ENCODE results near the gene ZBTB9. TPM values are rescaled to one million over a fixed set of nuclear protein-coding genes. Genes with fewer than 3 reads are reported as not detected.
A peak's percentile ranks its signal among the peaks of the same experiment; 100 is the strongest.

Gene ZBTB9
- total and polyA plus RNA-seq, 2 experiments from 2014 or later, result 5.0 to 5.1 TPM

GRCh38 chr6:33430991-33431879 lies 23.1 kb upstream of the ZBTB9 start:
- peaks cover 48% of the 10 kb centered on the region for H3K79me2 ChIP-seq
- no peaks in the 10 kb centered on the region for H4K20me1 ChIP-seq (ENCODE audit: insufficient read depth, poor library complexity, severe bottlenecking)
- WGBS (ENCODE audit: low lambda C conversion rate, missing lambda C conversion rate), result 9% methylated on average over 10 of the region's 12 CpGs
- H3K27ac ChIP-seq, result peak overlapping the region; percentile 34
- peak; percentile 78 for DNase-seq (ENCODE audit: low spot score)
- TF ChIP-seq EZH2phosphoT487 (IDR thresholded peaks at IDR 0.05; ENCODE audit: low read depth, severe bottlenecking, unreplicated experiment), result no peak
- no peak for TF ChIP-seq EZH2 (IDR thresholded peaks at IDR 0.05; ENCODE audit: borderline replicate concordance)
- TF ChIP-seq, protein P1, sequence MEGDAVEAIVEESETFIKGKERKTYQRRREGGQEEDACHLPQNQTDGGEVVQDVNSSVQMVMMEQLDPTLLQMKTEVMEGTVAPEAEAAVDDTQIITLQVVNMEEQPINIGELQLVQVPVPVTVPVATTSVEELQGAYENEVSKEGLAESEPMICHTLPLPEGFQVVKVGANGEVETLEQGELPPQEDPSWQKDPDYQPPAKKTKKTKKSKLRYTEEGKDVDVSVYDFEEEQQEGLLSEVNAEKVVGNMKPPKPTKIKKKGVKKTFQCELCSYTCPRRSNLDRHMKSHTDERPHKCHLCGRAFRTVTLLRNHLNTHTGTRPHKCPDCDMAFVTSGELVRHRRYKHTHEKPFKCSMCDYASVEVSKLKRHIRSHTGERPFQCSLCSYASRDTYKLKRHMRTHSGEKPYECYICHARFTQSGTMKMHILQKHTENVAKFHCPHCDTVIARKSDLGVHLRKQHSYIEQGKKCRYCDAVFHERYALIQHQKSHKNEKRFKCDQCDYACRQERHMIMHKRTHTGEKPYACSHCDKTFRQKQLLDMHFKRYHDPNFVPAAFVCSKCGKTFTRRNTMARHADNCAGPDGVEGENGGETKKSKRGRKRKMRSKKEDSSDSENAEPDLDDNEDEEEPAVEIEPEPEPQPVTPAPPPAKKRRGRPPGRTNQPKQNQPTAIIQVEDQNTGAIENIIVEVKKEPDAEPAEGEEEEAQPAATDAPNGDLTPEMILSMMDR (IDR thresholded peaks at IDR 0.05; ENCODE audit: poor library complexity), result no peak
- H3K4me2 ChIP-seq, result peak overlapping the region; percentile 55
- H2AFZ ChIP-seq, result no peak overlapping the region
- peaks cover 43% of the 10 kb centered on the region for H3K4me1 ChIP-seq (ENCODE audit: insufficient read depth)
- no peaks in the 10 kb centered on the region for H3K9me3 ChIP-seq (ENCODE audit: low read depth)
- no peaks in the 10 kb centered on the region for H3K27me3 ChIP-seq
- H3K36me3 ChIP-seq (replicated peaks; ENCODE audit: insufficient read depth, low read depth), result no peaks in the 10 kb centered on the region
- H3K9me2 ChIP-seq (replicated peaks; ENCODE audit: insufficient read depth), result no peaks in the 10 kb centered on the region
- H3K4me3 ChIP-seq, result no peak overlapping the region

DNA sequence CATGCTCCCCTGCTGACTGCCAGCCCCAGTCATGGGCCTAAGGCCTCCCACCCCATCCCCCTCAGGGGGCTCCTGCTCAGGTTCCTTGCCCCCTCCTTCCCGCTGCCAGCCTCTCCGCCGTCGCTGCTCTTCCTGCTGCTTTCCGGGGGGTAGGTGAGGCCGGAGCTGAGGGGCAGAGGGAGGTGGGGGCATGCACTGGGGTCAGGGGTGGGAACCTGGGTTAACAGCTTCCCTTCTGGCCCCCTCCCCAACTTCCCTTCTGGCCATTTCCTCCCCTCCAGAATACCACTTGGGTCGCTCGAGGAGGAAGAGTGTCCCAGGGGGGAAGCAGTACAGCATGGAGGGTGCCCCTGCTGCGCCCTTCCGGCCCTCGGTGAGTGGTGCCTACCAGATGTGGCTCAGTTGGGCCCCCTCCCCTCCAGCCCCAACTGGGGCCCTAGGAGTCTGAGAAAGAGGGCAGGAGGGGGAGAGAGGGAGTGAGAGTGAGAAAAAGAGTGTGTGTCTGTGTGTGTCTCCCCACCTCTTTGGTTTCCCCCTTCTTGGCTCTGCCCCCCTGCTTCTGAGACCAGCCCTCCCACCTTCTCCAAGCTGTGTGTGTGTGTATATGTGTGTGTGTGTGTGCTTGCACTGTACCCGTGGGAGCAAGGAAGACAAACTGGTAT lies 22.4 kb upstream of the ZBTB9 start:
- WGBS (ENCODE audit: low lambda C conversion rate, missing lambda C conversion rate), result 56% methylated on average over 9 of the region's 12 CpGs
- no peak overlapping the region for H3K27ac ChIP-seq
- no peaks in the 10 kb centered on the region for H3K36me3 ChIP-seq (replicated peaks; ENCODE audit: insufficient read depth, low read depth)
- H3K4me1 ChIP-seq (ENCODE audit: insufficient read depth), result peaks cover 38% of the 10 kb centered on the region
- no peak for DNase-seq (ENCODE audit: low spot score)
- TF ChIP-seq EZH2 (IDR thresholded peaks at IDR 0.05; ENCODE audit: borderline replicate concordance), result no peak
- TF ChIP-seq, protein P1 (IDR thresholded peaks at IDR 0.05; ENCODE audit: poor library complexity), result no peak
- TF ChIP-seq EZH2phosphoT487 (IDR thresholded peaks at IDR 0.05; ENCODE audit: low read depth, severe bottlenecking, unreplicated experiment), result no peak
- no peak overlapping the region for H3K4me3 ChIP-seq
- no peaks in the 10 kb centered on the region for H3K9me3 ChIP-seq (ENCODE audit: low read depth)
- H4K20me1 ChIP-seq (ENCODE audit: insufficient read depth, poor library complexity, severe bottlenecking), result no peaks in the 10 kb centered on the region
- peaks cover 43% of the 10 kb centered on the region for H3K79me2 ChIP-seq
- no peaks in the 10 kb centered on the region for H3K9me2 ChIP-seq (replicated peaks; ENCODE audit: insufficient read depth)
- H2AFZ ChIP-seq, result no peak overlapping the region
- H3K4me2 ChIP-seq, result peak overlapping the region; percentile 55
- H3K27me3 ChIP-seq, result no peaks in the 10 kb centered on the region

- no peak overlapping the region for H3K27ac ChIP-seq
Observed at GRCh38 chr6:33432546-33432945, 21.8 kb upstream of the ZBTB9 start.

More at GRCh38 chr6:33432546-33432945, 21.8 kb upstream of the ZBTB9 start:
- 67% methylated on average over 10 of the region's 10 CpGs for WGBS (ENCODE audit: low lambda C conversion rate, missing lambda C conversion rate)
- Histone ChIP-seq H3K9me3 (ENCODE audit: low read depth) (no peaks in the 10 kb centered on the region), H4K20me1 (ENCODE audit: insufficient read depth, poor library complexity, severe bottlenecking) (no peaks in the 10 kb centered on the region), H3K9me2 (replicated peaks; ENCODE audit: insufficient read depth) (no peaks in the 10 kb centered on the region), H3K36me3 (replicated peaks; ENCODE audit: insufficient read depth, low read depth) (no peaks in the 10 kb centered on the region), H3K79me2 (peaks cover 38% of the 10 kb centered on the region), H3K27me3 (no peaks in the 10 kb centered on the region), H3K4me3 (no peak overlapping the region), H3K4me2 (no peak overlapping the region), H2AFZ (no peak overlapping the region), H3K4me1 (ENCODE audit: insufficient read depth) (peaks cover 34% of the 10 kb centered on the region)
- DNase-seq (ENCODE audit: low spot score), result no peak
- TF ChIP-seq EZH2 (IDR thresholded peaks at IDR 0.05; ENCODE audit: borderline replicate concordance), result no peak
- TF ChIP-seq EZH2phosphoT487 (IDR thresholded peaks at IDR 0.05; ENCODE audit: low read depth, severe bottlenecking, unreplicated experiment), result no peak
- TF ChIP-seq, protein P1 (IDR thresholded peaks at IDR 0.05; ENCODE audit: poor library complexity), result no peak
